Measurements from ENCODE around the gene MARCHF3.
"Not testable (repeated sequence)": the region's sequence is repeated elsewhere in the genome, so short reads cannot be mapped to it uniquely, and the experiment has no call there.

Gene MARCHF3

DNA sequence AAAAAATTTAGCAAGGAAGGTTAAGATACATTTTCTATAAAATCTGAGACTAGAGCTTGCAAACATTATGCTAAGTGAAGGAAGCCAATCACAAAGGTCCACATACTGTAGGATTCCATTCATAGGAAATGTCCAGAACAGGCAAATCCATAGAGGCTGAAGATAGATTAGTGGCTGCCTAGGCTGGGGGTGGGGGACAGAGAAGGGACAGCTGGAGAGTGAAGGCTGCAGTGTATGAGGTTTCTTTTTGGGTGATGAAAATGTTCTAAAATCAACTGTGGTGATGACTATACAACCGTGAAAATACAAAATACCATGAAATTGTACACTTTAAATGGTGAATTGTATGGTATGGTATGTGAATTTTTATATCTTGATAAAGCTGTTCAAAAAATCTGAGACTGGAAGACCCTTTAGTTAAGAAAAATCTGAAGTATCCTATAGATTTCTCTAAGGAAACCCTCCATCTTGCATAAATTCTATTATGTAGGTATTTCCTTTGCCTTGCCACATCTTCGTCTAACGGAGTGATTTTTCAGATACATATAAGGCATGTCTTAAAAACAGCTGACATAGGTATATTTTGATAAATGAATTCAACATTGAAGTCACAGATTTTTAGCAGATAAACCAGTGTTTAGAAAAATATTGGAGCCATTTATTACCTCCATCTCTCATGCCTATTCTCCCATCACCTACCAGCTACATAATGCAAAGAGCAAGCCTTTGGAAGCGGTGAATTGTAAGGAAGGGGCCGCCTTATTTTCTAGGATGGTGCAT is 132.3 kb downstream of the MARCHF3 start:
- no peaks in the 10 kb centered on the region for H3K4me1 ChIP-seq
- H2AFZ ChIP-seq, result no peak overlapping the region
- H3K9me3 ChIP-seq (ENCODE audit: control insufficient read depth, low read length), result no peaks in the 10 kb centered on the region
- H3K27ac ChIP-seq, result no peak overlapping the region
- H3K4me2 ChIP-seq (ENCODE audit: low read length), result no peak overlapping the region
- H3K9ac ChIP-seq, result no peak overlapping the region
- H3K79me2 ChIP-seq, result no peaks in the 10 kb centered on the region
- TF ChIP-seq, protein P1, sequence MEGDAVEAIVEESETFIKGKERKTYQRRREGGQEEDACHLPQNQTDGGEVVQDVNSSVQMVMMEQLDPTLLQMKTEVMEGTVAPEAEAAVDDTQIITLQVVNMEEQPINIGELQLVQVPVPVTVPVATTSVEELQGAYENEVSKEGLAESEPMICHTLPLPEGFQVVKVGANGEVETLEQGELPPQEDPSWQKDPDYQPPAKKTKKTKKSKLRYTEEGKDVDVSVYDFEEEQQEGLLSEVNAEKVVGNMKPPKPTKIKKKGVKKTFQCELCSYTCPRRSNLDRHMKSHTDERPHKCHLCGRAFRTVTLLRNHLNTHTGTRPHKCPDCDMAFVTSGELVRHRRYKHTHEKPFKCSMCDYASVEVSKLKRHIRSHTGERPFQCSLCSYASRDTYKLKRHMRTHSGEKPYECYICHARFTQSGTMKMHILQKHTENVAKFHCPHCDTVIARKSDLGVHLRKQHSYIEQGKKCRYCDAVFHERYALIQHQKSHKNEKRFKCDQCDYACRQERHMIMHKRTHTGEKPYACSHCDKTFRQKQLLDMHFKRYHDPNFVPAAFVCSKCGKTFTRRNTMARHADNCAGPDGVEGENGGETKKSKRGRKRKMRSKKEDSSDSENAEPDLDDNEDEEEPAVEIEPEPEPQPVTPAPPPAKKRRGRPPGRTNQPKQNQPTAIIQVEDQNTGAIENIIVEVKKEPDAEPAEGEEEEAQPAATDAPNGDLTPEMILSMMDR (IDR thresholded peaks at IDR 0.05), result no peak
- H3K27me3 ChIP-seq (ENCODE audit: control insufficient read depth, insufficient read depth, low read length), result no peaks in the 10 kb centered on the region
- H3K36me3 ChIP-seq (ENCODE audit: control insufficient read depth, insufficient read depth, low read length), result no peaks in the 10 kb centered on the region
- H3K4me3 ChIP-seq (ENCODE audit: low read depth, low read length), result no peak overlapping the region

DNA sequence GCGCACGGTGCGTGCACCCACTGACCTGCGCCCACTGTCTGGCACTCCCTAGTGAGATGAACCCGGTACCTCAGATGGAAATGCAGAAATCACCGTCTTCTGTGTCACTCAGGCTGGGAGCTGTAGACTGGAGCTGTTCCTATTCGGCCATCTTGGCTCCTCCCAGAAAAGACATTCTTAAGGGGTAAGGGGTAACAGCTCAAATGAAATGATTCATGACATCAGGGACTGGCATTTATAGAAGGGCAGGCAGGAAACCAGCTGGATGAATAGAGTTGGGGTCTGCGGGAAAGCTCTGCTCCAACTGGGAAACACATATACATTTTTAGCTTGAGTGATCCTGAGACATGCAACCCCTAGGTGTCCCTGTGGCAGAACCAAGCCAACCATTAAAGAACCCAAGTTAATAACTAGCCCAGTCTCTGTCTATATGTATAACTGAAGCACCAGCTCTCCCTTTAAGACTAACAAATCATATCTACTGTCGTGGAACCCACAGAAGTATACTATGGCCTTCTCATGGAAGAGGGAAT is 134.1 kb downstream of the MARCHF3 start:
- Histone ChIP-seq H3K4me3 (ENCODE audit: low read depth, low read length) (no peak overlapping the region), H2AFZ (no peak overlapping the region), H3K79me2 (no peaks in the 10 kb centered on the region), H3K27ac (no peak overlapping the region), H3K27me3 (ENCODE audit: control insufficient read depth, insufficient read depth, low read length) (no peaks in the 10 kb centered on the region), H3K9me3 (ENCODE audit: control insufficient read depth, low read length) (no peaks in the 10 kb centered on the region), H3K9ac (no peak overlapping the region), H3K36me3 (ENCODE audit: control insufficient read depth, insufficient read depth, low read length) (no peaks in the 10 kb centered on the region), H3K4me2 (ENCODE audit: low read length) (no peak overlapping the region), H3K4me1 (no peaks in the 10 kb centered on the region)
- TF ChIP-seq, protein P1 (IDR thresholded peaks at IDR 0.05), result no peak

DNA sequence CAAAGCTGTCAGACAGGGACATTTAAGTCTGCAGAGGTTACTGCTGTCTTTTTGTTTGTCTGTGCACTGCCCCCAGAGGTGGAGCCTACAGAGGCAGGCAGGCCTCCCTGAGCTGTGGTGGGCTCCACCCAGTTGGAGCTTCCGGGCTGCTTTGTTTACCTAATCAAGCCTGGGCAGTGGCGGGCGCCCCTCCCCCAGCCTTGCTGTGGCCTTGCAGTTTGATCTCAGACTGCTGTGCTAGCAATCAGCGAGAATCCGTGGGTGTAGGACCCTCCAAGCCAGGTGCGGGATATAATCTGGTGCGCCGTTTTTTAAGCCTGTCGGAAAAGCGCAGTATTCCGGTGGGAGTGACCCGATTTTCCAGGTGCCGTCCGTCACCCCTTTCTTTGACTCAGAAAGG is 134.6 kb downstream of the MARCHF3 start:
- not testable (repeated sequence) for H3K4me3 ChIP-seq (ENCODE audit: low read depth, low read length); H3K27ac ChIP-seq; H3K9ac ChIP-seq; H2AFZ ChIP-seq; H3K79me2 ChIP-seq; H3K36me3 ChIP-seq (ENCODE audit: control insufficient read depth, insufficient read depth, low read length); H3K4me1 ChIP-seq; H3K4me2 ChIP-seq (ENCODE audit: low read length); H3K27me3 ChIP-seq (ENCODE audit: control insufficient read depth, insufficient read depth, low read length); H3K9me3 ChIP-seq (ENCODE audit: control insufficient read depth, low read length)

DNA sequence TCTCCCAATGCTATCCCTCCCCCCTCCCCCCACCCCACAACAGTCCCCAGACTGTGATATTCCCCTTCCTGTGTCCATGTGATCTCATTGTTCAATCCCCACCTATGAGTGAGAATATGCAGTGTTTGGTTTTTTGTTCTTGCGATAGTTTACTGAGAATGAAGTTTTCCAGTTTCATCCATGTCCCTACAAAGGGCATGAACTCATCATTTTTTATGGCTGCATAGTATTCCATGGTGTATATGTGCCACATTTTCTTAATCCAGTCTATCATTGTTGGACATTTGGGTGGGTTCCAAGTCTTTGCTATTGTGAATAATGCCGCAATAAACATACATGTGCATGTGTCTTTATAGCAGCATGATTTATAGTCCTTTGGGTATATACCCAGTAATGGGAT is 139.9 kb downstream of the MARCHF3 start:
- H3K27me3 ChIP-seq (ENCODE audit: control insufficient read depth, insufficient read depth, low read length); H3K36me3 ChIP-seq (ENCODE audit: control insufficient read depth, insufficient read depth, low read length); H2AFZ ChIP-seq; H3K27ac ChIP-seq; H3K79me2 ChIP-seq; H3K9ac ChIP-seq; H3K4me2 ChIP-seq (ENCODE audit: low read length); H3K4me1 ChIP-seq; H3K4me3 ChIP-seq (ENCODE audit: low read depth, low read length); H3K9me3 ChIP-seq (ENCODE audit: control insufficient read depth, low read length): not testable (repeated sequence)

DNA sequence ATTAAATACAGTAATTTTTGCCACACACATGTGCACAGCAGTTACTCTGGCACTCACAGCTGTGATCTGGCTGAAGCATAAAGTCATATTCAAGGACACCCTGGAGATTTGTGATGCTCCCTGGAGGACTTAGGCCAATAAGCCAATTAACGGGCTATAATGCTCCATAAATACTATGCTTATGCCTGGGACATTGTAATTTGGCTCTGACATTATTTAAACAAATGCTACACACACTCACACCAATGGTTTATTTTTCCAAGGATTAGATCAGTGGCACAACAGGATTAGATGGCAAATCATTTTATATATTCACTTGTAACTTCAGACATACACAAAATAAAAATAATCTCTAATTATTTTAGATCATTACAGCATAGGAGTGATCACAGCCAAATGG is 142.2 kb downstream of the MARCHF3 start:
- Histone ChIP-seq H3K27ac (no peak overlapping the region), H2AFZ (no peak overlapping the region), H3K9ac (no peak overlapping the region), H3K79me2 (no peaks in the 10 kb centered on the region), H3K4me3 (ENCODE audit: low read depth, low read length) (no peak overlapping the region), H3K36me3 (ENCODE audit: control insufficient read depth, insufficient read depth, low read length) (no peaks in the 10 kb centered on the region), H3K4me2 (ENCODE audit: low read length) (no peak overlapping the region), H3K9me3 (ENCODE audit: control insufficient read depth, low read length) (no peaks in the 10 kb centered on the region), H3K27me3 (ENCODE audit: control insufficient read depth, insufficient read depth, low read length) (no peaks in the 10 kb centered on the region), H3K4me1 (no peaks in the 10 kb centered on the region)
- TF ChIP-seq, protein P1 (IDR thresholded peaks at IDR 0.05), result no peak
